ENCODE measurements around the gene HOXA6. TPM values are rescaled to one million over a fixed set of nuclear protein-coding genes. Genes with fewer than 3 reads are reported as not detected.

The HOXA6 gene
- total RNA-seq, 1 experiment from 2014 or later, result 3.4 TPM

DNA sequence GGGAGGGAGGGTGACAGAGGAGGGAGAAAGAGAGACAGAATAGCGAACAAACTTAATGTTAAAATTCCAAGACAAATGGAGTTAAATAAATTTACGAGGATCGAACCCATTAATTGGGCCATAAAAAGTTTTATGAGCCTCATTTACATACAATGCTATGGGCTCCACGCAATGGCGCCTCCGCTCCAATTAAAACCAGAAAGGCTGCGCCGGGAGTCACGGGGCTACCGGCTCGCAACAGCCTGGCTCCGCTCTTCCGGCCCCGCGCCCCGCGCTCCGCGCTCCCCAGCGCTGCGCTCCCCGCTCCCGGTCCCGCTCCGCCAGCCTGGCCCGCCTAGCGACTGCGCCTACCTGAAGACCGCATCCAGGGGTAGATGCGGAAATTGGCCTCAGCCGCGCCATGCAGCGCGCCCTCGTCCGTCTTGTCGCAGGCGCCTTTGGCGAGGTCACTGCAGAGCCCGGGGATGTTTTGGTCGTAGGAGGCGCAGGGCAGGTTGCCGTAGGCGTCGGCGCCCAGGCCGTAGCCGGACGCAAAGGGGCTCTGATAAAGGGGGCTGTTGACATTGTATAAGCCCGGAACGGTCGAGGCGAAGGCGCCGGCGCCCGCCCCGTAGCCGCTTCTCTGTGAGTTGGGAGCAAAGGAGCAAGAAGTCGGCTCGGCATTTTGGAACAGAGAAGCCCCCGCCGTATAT is 8.4 kb upstream of the HOXA6 start:
- Histone ChIP-seq H2AFZ (ENCODE audit: low read length) (peak overlapping the region; percentile 96), H3K36me3 (ENCODE audit: insufficient read depth, low read length) (no peaks in the 10 kb centered on the region), H3K79me2 (ENCODE audit: low read length) (no peaks in the 10 kb centered on the region), H3K4me1 (ENCODE audit: low read length) (peaks cover 52% of the 10 kb centered on the region), H3K4me2 (ENCODE audit: low read depth, low read length, poor library complexity, severe bottlenecking) (peak overlapping the region; percentile 77), H3K9me2 (replicated peaks; ENCODE audit: insufficient read depth, low read length) (no peaks in the 10 kb centered on the region), H3K4me3 (ENCODE audit: low read length) (peak overlapping the region; percentile 69), H3K9me3 (ENCODE audit: low read length) (no peaks in the 10 kb centered on the region), H3K9ac (ENCODE audit: low read length) (peak overlapping the region; percentile 78), H3K27ac (ENCODE audit: low read length) (peak overlapping the region; percentile 75), H4K20me1 (ENCODE audit: insufficient read depth, low read depth, low read length) (no peaks in the 10 kb centered on the region), H3K27me3 (ENCODE audit: low read length) (no peaks in the 10 kb centered on the region)
- peak; percentile 86 for DNase-seq

- Histone ChIP-seq H3K27ac (ENCODE audit: low read length) (peak overlapping the region; percentile 75), H3K4me2 (ENCODE audit: low read depth, low read length, poor library complexity, severe bottlenecking) (peak overlapping the region; percentile 77), H4K20me1 (ENCODE audit: insufficient read depth, low read depth, low read length) (no peaks in the 10 kb centered on the region), H3K4me3 (ENCODE audit: low read length) (peak overlapping the region; percentile 69), H2AFZ (ENCODE audit: low read length) (peak overlapping the region; percentile 96), H3K27me3 (ENCODE audit: low read length) (no peaks in the 10 kb centered on the region), H3K79me2 (ENCODE audit: low read length) (peaks cover 3% of the 10 kb centered on the region; the same call in 1 of the 2 replicates), H3K9me3 (ENCODE audit: low read length) (no peaks in the 10 kb centered on the region), H3K9ac (ENCODE audit: low read length) (peak overlapping the region; percentile 78), H3K36me3 (ENCODE audit: insufficient read depth, low read length) (no peaks in the 10 kb centered on the region), H3K9me2 (replicated peaks; ENCODE audit: insufficient read depth, low read length) (no peaks in the 10 kb centered on the region), H3K4me1 (ENCODE audit: low read length) (peaks cover 47% of the 10 kb centered on the region)
- DNase-seq, result peak; percentile 77
Measured at GRCh38 chr7:27154901-27155815, 7.6 kb upstream of the HOXA6 start.

- Histone ChIP-seq H4K20me1 (ENCODE audit: insufficient read depth, low read depth, low read length) (no peaks in the 10 kb centered on the region), H3K9ac (ENCODE audit: low read length) (peak overlapping the region; percentile 78), H3K4me1 (ENCODE audit: low read length) (peaks cover 46% of the 10 kb centered on the region), H3K4me2 (ENCODE audit: low read depth, low read length, poor library complexity, severe bottlenecking) (peak overlapping the region; percentile 77), H3K9me3 (ENCODE audit: low read length) (no peaks in the 10 kb centered on the region), H3K36me3 (ENCODE audit: insufficient read depth, low read length) (no peaks in the 10 kb centered on the region), H3K4me3 (ENCODE audit: low read length) (peak overlapping the region; percentile 69; the same call in 1 of the 2 replicates), H3K27ac (ENCODE audit: low read length) (no peak overlapping the region), H2AFZ (ENCODE audit: low read length) (no peak overlapping the region; the same call in 1 of the 2 replicates), H3K79me2 (ENCODE audit: low read length) (peaks cover 11% of the 10 kb centered on the region), H3K9me2 (replicated peaks; ENCODE audit: insufficient read depth, low read length) (no peaks in the 10 kb centered on the region), H3K27me3 (ENCODE audit: low read length) (no peaks in the 10 kb centered on the region)
- DNase-seq, result no peak
Measured at GRCh38 chr7:27154369-27154768, 6.8 kb upstream of the HOXA6 start.

- no peak overlapping the region for H3K9ac ChIP-seq (ENCODE audit: low read length)
- peaks cover 54% of the 10 kb centered on the region for H3K4me1 ChIP-seq (ENCODE audit: low read length)
- H3K4me3 ChIP-seq (ENCODE audit: low read length), result no peak overlapping the region
- H3K79me2 ChIP-seq (ENCODE audit: low read length), result peaks cover 20% of the 10 kb centered on the region
- no peak overlapping the region for H3K4me2 ChIP-seq (ENCODE audit: low read depth, low read length, poor library complexity, severe bottlenecking)
- H3K36me3 ChIP-seq (ENCODE audit: insufficient read depth, low read length), result no peaks in the 10 kb centered on the region
- H2AFZ ChIP-seq (ENCODE audit: low read length), result no peak overlapping the region
- H3K27ac ChIP-seq (ENCODE audit: low read length), result no peak overlapping the region
- H3K9me2 ChIP-seq (replicated peaks; ENCODE audit: insufficient read depth, low read length), result no peaks in the 10 kb centered on the region
- H3K9me3 ChIP-seq (ENCODE audit: low read length), result no peaks in the 10 kb centered on the region
- no peaks in the 10 kb centered on the region for H4K20me1 ChIP-seq (ENCODE audit: insufficient read depth, low read depth, low read length)
- DNase-seq, result no peak
- no peaks in the 10 kb centered on the region for H3K27me3 ChIP-seq (ENCODE audit: low read length)
Measured at GRCh38 chr7:27153526-27153925, 6.0 kb upstream of the HOXA6 start.

DNA sequence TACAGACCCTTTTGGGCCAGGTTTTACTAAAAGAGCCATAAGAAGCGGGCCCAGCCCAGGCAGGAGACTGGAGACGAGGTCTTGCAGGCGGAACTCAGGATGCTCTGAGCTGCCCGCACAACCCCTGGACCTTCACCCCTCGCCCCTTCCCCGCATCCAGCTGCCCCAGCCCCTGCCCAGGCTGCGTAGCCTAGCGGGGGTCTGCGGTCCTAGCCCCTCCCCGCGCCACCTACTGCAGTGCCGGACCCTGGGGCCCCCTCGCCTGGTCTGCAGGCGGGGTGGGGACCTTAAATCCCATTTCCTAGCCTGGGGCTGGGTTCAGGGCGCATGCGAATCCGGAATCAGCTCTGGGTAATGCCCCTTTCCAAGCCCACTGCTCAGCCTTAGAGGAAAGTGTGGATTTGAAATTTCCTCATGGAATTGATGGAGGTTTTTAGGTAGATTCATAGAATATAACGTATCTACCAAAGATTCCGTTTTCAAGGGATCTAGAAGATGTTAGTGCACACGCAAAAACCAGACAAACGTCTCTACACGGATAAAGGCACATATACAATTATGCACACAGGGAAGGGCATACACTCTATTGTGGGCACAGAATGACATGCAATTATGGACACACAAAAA is 5.4 kb upstream of the HOXA6 start:
- Histone ChIP-seq H3K4me1 (ENCODE audit: low read length) (peaks cover 60% of the 10 kb centered on the region), H3K36me3 (ENCODE audit: insufficient read depth, low read length) (no peaks in the 10 kb centered on the region), H3K4me3 (ENCODE audit: low read length) (no peak overlapping the region), H3K27ac (ENCODE audit: low read length) (no peak overlapping the region), H4K20me1 (ENCODE audit: insufficient read depth, low read depth, low read length) (no peaks in the 10 kb centered on the region), H3K79me2 (ENCODE audit: low read length) (peaks cover 26% of the 10 kb centered on the region), H3K9me2 (replicated peaks; ENCODE audit: insufficient read depth, low read length) (no peaks in the 10 kb centered on the region), H3K9ac (ENCODE audit: low read length) (no peak overlapping the region), H3K9me3 (ENCODE audit: low read length) (no peaks in the 10 kb centered on the region), H3K4me2 (ENCODE audit: low read depth, low read length, poor library complexity, severe bottlenecking) (no peak overlapping the region), H3K27me3 (ENCODE audit: low read length) (no peaks in the 10 kb centered on the region), H2AFZ (ENCODE audit: low read length) (no peak overlapping the region)
- no peak for DNase-seq

GRCh38 chr7:27151931-27152815 is 4.6 kb upstream of the HOXA6 start, which contains the start of gene HOXA3:
Gene HOXA3, minus strand, starts transcription at chr7:27152583. Its CDS starts 41,943 bp downstream, at chr7:27110640.
- Histone ChIP-seq H3K4me1 (ENCODE audit: low read length) (peaks cover 59% of the 10 kb centered on the region), H3K9me3 (ENCODE audit: low read length) (no peaks in the 10 kb centered on the region), H3K27me3 (ENCODE audit: low read length) (no peaks in the 10 kb centered on the region), H3K9me2 (replicated peaks; ENCODE audit: insufficient read depth, low read length) (no peaks in the 10 kb centered on the region), H3K9ac (ENCODE audit: low read length) (peak within 1 kb of the TSS; percentile 84), H3K27ac (ENCODE audit: low read length) (peak within 1 kb of the TSS; percentile 52; the same call in 1 of the 2 replicates), H4K20me1 (ENCODE audit: insufficient read depth, low read depth, low read length) (no peaks in the 10 kb centered on the region), H3K79me2 (ENCODE audit: low read length) (peaks cover 31% of the 10 kb centered on the region), H3K4me2 (ENCODE audit: low read depth, low read length, poor library complexity, severe bottlenecking) (peak within 1 kb of the TSS; percentile 88), H3K36me3 (ENCODE audit: insufficient read depth, low read length) (no peaks in the 10 kb centered on the region), H2AFZ (ENCODE audit: low read length) (peak within 1 kb of the TSS; percentile 96), H3K4me3 (ENCODE audit: low read length) (peak within 1 kb of the TSS; percentile 84)
- peak; percentile 59 for DNase-seq

DNA sequence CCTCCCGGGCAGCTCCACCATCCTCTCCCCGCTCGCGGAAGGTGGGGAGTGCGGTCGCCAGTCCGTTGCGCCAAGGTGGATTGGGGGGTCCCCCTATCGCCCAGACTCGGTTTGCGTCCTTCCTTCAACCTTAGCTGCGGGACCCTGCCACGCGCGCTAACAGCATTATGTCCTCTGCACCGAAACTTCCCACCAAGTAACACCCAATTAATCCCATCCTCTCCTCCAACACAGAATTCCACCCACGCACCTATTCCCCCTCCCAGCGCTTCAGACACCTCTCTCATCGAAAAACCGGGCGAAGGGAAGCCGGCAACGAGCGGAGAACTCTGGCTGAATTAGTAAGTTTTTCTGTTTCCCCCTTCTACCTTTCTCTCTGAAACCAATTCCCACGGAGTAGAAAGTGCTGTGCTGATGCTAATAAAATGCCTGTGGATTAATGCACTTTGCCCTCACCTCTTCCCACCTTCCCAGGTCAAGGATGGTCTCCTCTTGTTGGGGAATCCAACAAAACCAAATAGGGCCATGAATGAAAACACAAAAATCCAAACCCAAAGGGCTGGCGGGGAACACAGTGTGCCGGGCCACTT is 3.9 kb upstream of the HOXA6 start:
- Histone ChIP-seq H2AFZ (ENCODE audit: low read length) (peak overlapping the region; percentile 96), H3K9ac (ENCODE audit: low read length) (peak overlapping the region; percentile 84)

More for the DNA sequence above, 3.9 kb upstream of the HOXA6 start:
- Histone ChIP-seq H3K27ac (ENCODE audit: low read length) (peak overlapping the region; percentile 52), H3K27me3 (ENCODE audit: low read length) (no peaks in the 10 kb centered on the region), H3K36me3 (ENCODE audit: insufficient read depth, low read length) (no peaks in the 10 kb centered on the region; the same call in 1 of the 2 replicates), H3K9me3 (ENCODE audit: low read length) (no peaks in the 10 kb centered on the region), H3K4me3 (ENCODE audit: low read length) (peak overlapping the region; percentile 84), H3K4me1 (ENCODE audit: low read length) (peaks cover 53% of the 10 kb centered on the region), H3K4me2 (ENCODE audit: low read depth, low read length, poor library complexity, severe bottlenecking) (peak overlapping the region; percentile 88), H3K79me2 (ENCODE audit: low read length) (peaks cover 33% of the 10 kb centered on the region), H3K9me2 (replicated peaks; ENCODE audit: insufficient read depth, low read length) (no peaks in the 10 kb centered on the region), H4K20me1 (ENCODE audit: insufficient read depth, low read depth, low read length) (no peaks in the 10 kb centered on the region)
- peak; percentile 51 for DNase-seq
